Activated CD8-positive, alpha-beta T cell treated with anti-CD3 and anti-CD28 coated beads, Interleukin-2, amount 10 ng/mL, durations not matched to agents 7 days and 5 days (primary cell): ENCODE results near the gene PARVA. TPM values are rescaled to one million over a fixed set of nuclear protein-coding genes. Genes with fewer than 3 reads are reported as not detected.

ENCODE experiments used
- ATAC-seq: fragments of 150-1000 bp; cut with Tn5 transposase; one replicate; pipeline ENCODE4 v1.10.0; 2021; ENCODE audit warnings: moderate library complexity
- CTCF ChIA-PET: fragments of 350-600 bp; sonication (Branson Sonifier 250); formaldehyde crosslinking; loops from one replicate; lab custom pipeline; 2021; ENCODE audit warnings: antibody characterized with exemption; lab: Charles Lee
- POLR2A ChIA-PET: fragments of 350-600 bp; sonication (Branson Sonifier 250); formaldehyde crosslinking; loops from one replicate; lab custom pipeline; 2021; ENCODE audit warnings: antibody characterized with exemption; lab: Charles Lee
- DNase-seq: peaks from one replicate; pipeline ENCODE4 v3.0.0-alpha.2; 2020
- H3K27ac Mint-ChIP-seq: one replicate; pipeline ENCODE4 v1.8.0; 2021; ENCODE audit warnings: mild to moderate bottlenecking, mixed read lengths
- H3K27me3 Mint-ChIP-seq: one replicate; pipeline ENCODE4 v1.8.0; 2021; ENCODE audit warnings: low read depth, mixed read lengths
- H3K36me3 Mint-ChIP-seq: one replicate; pipeline ENCODE4 v1.8.0; 2021; ENCODE audit warnings: low read depth, mixed read lengths
- H3K4me1 Mint-ChIP-seq: one replicate; pipeline ENCODE4 v1.8.0; 2021; ENCODE audit warnings: low read depth, mixed read lengths
- H3K4me3 Mint-ChIP-seq: one replicate; pipeline ENCODE4 v1.8.0; 2021; ENCODE audit warnings: mild to moderate bottlenecking, mixed read lengths
- H3K9me3 Mint-ChIP-seq: one replicate; pipeline ENCODE4 v1.8.0; 2022; ENCODE audit warnings: mixed read lengths; ENCODE audit not compliant: insufficient read depth
- total RNA-seq, 2 experiments: library from RNA; stranded (reverse); gene quantifications; one replicate each; pipeline ENCODE4 v1.2.3, GENCODE V29; 2021

PARVA gene
- total RNA-seq, 2 experiments from 2014 or later = not detected

DNA sequence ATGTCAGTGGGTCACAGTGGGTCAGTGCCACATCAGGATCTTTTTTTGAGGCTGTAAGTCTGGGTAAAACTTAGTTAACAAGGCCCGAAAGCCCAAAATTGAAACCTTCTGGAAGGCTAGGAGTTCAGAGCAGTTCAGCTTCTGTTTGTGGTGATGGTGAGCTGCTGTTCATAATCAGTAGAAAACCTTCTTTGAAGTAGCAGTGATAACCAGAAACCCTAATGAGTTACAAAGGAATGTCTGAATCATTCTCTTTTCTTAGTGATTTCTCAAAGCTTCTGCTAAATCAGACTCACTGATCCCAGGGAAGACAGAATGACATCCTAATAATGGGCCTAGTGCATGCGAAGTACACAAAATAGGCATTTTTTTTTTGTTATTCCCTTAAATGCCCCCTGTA is 124.7 kb downstream of the PARVA start:
- peaks cover under 1% of the 10 kb centered on the region for H3K27me3 Mint-ChIP-seq
- no peak overlapping the region for H3K27ac Mint-ChIP-seq
- no peaks in the 10 kb centered on the region for H3K4me1 Mint-ChIP-seq
- no peaks in the 10 kb centered on the region for H3K9me3 Mint-ChIP-seq
- DNase-seq = no peak
- no peaks in the 10 kb centered on the region for H3K36me3 Mint-ChIP-seq
- no peak overlapping the region for H3K4me3 Mint-ChIP-seq
- no peak for ATAC-seq
- ChIA-PET POLR2A (no interaction called here), CTCF (no interaction called here)

DNA sequence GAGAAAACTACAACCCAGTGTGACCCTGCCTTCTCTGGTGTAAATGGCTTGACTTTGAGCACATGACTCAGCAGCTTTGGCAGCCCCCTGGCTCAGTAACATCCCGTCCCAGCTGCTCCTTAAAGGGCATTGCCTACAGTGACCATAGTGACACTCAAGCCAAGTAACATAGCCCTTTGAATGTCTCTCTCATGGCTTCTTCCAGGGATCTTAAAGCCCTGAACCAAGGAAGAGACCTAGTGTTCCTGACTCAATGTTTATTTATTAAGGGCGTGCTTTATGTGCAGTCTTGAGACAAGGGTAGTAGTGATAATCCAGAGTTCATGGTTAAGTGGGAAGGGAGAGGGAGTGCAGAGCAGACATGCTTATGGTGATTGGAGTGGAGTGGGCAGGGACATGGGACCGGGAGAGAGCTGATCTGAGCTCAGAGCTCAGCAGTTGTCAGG is 125.7 kb downstream of the PARVA start:
- DNase-seq (no peak), ATAC-seq (no peak)
- H3K4me3 Mint-ChIP-seq = no peak overlapping the region
- no peaks in the 10 kb centered on the region for H3K4me1 Mint-ChIP-seq
- POLR2A ChIA-PET = no interaction called here
- H3K27me3 Mint-ChIP-seq = peaks cover 5% of the 10 kb centered on the region
- no peak overlapping the region for H3K27ac Mint-ChIP-seq
- CTCF ChIA-PET = no interaction called here
- no peaks in the 10 kb centered on the region for H3K9me3 Mint-ChIP-seq
- H3K36me3 Mint-ChIP-seq = no peaks in the 10 kb centered on the region

DNA sequence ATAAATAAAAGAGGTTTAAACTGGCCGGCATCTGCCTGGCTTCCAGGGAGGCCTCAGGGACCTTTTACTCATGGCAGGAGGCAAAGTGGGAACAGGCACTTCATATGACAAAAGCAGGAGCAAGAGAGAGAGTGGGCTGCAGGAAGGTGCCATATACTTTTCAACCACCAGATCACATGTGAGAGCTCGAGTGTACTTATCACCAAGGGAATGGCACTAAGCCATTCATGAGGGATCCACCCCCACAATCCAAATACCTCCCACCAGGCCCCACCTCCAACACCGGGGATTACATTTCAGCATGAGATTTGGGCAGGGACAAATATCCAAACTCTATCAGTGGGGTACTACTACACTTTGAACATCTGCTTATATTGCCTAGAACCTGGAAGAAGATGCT is 126.5 kb downstream of the PARVA start:
- CTCF ChIA-PET = no interaction called here
- Mint-ChIP-seq H3K9me3 (no peaks in the 10 kb centered on the region), H3K27ac (no peak overlapping the region), H3K4me1 (no peaks in the 10 kb centered on the region), H3K4me3 (no peak overlapping the region), H3K27me3 (peaks cover 5% of the 10 kb centered on the region), H3K36me3 (no peaks in the 10 kb centered on the region)
- ATAC-seq (no peak), DNase-seq (no peak)
- POLR2A ChIA-PET = no interaction called here

DNA sequence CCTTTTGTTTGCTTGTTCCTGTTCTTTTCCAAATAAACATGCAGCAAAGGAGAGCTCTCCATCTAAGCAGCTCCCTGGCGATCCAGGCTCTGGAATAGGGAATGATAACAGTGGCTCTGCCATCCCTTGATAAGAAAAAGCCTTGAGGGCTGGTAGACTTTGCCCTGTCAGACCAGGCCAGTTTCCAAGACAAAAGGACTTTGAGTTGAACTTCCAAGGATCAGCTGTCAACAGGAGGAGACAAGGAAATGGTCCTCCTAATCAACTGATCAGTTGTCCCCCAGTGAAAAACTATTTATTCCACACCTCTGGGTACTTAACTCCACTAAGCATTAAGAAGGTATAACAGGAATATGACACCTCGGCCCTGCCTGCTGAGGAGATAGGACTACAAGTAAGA is 127.8 kb downstream of the PARVA start:
- ATAC-seq = no peak
- no peaks in the 10 kb centered on the region for H3K36me3 Mint-ChIP-seq
- DNase-seq = no peak
- no peak overlapping the region for H3K4me3 Mint-ChIP-seq
- H3K27me3 Mint-ChIP-seq = peaks cover 5% of the 10 kb centered on the region
- ChIA-PET POLR2A (interaction anchor here (0.8 kb wide), 1 partner anchor 1964 kb away, joined by 3 read pairs; no protein-coding TSS in a partner anchor), CTCF (no interaction called here)
- H3K9me3 Mint-ChIP-seq = no peaks in the 10 kb centered on the region
- no peaks in the 10 kb centered on the region for H3K4me1 Mint-ChIP-seq
- H3K27ac Mint-ChIP-seq = no peak overlapping the region

DNA sequence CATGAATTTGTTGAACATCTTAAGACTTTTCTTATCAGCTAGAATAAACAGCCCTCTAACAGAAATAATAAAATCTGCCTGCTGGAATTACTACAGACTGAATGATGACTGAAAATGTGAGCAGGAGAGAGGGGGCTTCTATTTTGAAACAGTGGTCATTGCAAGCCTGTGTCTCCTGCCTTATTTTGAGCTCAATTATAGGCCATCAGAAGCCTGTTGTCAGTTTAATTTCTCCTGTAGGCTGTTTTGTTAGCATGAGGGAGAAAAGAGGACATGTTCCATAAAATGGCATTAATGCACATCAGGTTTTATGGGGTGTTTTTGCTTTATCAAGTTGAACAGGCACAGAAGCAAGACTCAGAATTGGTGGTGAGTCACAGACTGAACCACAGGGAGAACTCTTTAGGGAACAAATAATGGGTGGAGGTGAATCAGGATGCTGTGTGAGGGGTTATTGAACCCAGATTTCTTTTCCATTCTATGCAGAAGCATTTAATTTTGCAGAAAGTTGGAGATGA is 129.1 kb downstream of the PARVA start:
- DNase-seq = no peak
- POLR2A ChIA-PET = no interaction called here
- H3K36me3 Mint-ChIP-seq = no peaks in the 10 kb centered on the region
- CTCF ChIA-PET = no interaction called here
- H3K27ac Mint-ChIP-seq = no peak overlapping the region
- H3K4me1 Mint-ChIP-seq = no peaks in the 10 kb centered on the region
- no peak for ATAC-seq
- H3K4me3 Mint-ChIP-seq = no peak overlapping the region
- no peaks in the 10 kb centered on the region for H3K9me3 Mint-ChIP-seq
- H3K27me3 Mint-ChIP-seq = peaks cover 6% of the 10 kb centered on the region

DNA sequence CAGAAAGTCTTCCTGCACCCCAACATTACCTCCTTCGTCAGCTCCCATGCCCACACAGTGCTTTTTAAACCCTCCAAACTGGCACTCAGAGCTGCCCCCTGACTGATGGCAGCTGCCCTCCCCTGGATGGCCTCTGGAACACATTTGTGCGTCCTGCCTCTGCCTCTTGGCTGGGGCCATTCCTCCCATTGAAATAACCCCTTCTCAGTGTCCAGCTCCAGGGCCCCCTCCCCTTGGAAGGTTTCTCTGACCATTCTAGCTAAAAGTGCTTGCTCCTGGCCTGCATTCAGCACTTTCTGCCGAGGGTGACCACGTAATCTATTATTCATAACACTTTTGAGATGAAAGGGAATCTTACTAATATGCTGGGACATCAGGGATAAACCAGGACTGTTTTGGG is 130.0 kb downstream of the PARVA start:
- ChIA-PET POLR2A (no interaction called here), CTCF (no interaction called here)
- Mint-ChIP-seq H3K27me3 (peaks cover 8% of the 10 kb centered on the region), H3K9me3 (no peaks in the 10 kb centered on the region), H3K4me3 (no peak overlapping the region), H3K27ac (no peak overlapping the region), H3K4me1 (no peaks in the 10 kb centered on the region), H3K36me3 (no peaks in the 10 kb centered on the region)
- no peak for ATAC-seq
- peak; percentile 1 for DNase-seq

DNA sequence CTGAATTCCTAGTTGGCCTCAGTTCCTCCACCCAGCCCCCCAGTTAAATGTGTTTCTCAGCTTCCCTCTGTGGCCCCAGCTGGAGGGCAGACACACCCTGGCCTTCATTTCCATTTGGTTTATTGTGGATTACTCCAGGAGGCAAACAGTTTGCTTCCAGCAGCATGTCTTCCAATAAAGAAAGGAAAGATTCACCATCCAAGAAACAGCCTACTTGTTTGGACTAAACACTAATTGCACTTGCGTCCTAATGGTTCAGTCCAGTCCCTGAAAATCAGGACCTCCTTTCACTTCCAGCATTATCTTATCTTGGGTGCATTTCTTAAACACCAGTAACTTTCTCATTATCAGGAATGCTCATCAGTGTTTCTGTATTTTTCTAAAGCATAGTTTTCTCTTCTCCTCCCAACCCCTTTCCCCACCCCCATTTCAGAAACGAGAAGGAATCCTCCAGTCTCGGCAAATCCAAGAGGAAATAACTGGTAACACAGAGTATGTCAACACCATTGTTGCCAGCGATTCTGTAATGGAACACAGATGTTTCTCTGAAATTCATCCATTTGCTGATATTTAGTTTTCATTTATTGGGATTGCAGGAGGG is 130.9 kb downstream of the PARVA start:
- Mint-ChIP-seq H3K36me3 (no peaks in the 10 kb centered on the region), H3K9me3 (no peaks in the 10 kb centered on the region), H3K27me3 (peaks cover 8% of the 10 kb centered on the region), H3K4me1 (no peaks in the 10 kb centered on the region), H3K27ac (no peak overlapping the region), H3K4me3 (no peak overlapping the region)
- POLR2A ChIA-PET = no interaction called here
- DNase-seq = no peak
- CTCF ChIA-PET = no interaction called here
- ATAC-seq = no peak

DNA sequence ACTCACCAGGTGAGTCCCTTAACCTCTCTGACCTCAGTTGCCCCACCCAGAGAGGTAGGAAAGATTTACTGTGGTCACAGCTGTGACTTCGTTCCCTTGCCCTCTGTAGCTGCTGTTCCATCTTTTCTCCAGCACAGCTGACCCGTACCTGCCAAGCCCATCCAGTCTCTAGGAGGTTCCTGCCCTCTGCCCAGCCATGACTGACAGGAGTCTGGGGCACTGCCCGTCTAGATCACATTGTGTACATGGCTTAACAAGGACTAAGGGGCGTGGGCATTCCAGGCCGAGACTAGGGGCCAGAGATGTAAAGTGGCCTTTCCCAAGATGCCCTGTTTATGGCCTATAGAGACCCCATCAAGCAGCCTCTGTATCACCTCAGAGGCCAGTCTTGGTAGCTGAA is 132.0 kb downstream of the PARVA start:
- no peak overlapping the region for H3K27ac Mint-ChIP-seq
- peaks cover 8% of the 10 kb centered on the region for H3K27me3 Mint-ChIP-seq
- DNase-seq (peak; percentile 16), ATAC-seq (no peak)
- ChIA-PET POLR2A (no interaction called here), CTCF (no interaction called here)
- no peak overlapping the region for H3K4me3 Mint-ChIP-seq
- no peaks in the 10 kb centered on the region for H3K9me3 Mint-ChIP-seq
- H3K4me1 Mint-ChIP-seq = no peaks in the 10 kb centered on the region
- H3K36me3 Mint-ChIP-seq = no peaks in the 10 kb centered on the region

- Mint-ChIP-seq H3K27ac (no peak overlapping the region), H3K9me3 (no peaks in the 10 kb centered on the region), H3K4me1 (no peaks in the 10 kb centered on the region), H3K27me3 (peaks cover 6% of the 10 kb centered on the region), H3K4me3 (no peak overlapping the region), H3K36me3 (no peaks in the 10 kb centered on the region)
- DNase-seq (no peak), ATAC-seq (no peak)
- ChIA-PET CTCF (no interaction called here), POLR2A (no interaction called here)
Measured at GRCh38 chr11:12512132-12512531, 134.8 kb downstream of the PARVA start.

DNA sequence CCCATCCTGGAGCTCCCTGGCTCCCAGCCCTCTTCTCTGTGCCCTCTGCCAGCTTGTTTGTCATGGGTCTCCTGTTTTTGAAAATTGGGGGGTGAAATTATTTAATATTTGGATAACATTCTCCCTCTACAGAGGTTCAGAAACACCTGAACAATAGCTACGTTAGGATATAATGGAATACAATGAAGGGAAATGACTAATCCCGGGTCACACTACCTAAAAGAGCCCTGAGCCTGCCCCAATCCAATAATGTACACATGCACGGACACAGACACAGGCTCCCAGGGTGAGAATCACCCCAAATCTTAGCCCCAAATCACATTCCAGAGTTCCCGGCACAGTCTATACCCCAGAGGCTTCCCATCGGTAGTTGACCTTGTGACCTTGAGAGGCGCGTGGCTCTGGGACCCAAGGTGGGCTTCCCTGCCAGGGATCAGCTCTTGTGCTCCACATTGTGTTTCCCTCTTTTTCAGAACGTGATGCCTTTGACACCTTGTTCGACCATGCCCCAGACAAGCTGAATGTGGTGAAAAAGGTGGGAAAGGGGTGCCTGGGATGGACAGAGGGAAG is 135.5 kb downstream of the PARVA start:
- DNase-seq (no peak), ATAC-seq (no peak)
- no peak overlapping the region for H3K4me3 Mint-ChIP-seq
- H3K4me1 Mint-ChIP-seq = no peaks in the 10 kb centered on the region
- ChIA-PET CTCF (no interaction called here), POLR2A (no interaction called here)
- H3K27me3 Mint-ChIP-seq = peaks cover 2% of the 10 kb centered on the region
- H3K27ac Mint-ChIP-seq = no peak overlapping the region
- H3K36me3 Mint-ChIP-seq = no peaks in the 10 kb centered on the region
- no peaks in the 10 kb centered on the region for H3K9me3 Mint-ChIP-seq

DNA sequence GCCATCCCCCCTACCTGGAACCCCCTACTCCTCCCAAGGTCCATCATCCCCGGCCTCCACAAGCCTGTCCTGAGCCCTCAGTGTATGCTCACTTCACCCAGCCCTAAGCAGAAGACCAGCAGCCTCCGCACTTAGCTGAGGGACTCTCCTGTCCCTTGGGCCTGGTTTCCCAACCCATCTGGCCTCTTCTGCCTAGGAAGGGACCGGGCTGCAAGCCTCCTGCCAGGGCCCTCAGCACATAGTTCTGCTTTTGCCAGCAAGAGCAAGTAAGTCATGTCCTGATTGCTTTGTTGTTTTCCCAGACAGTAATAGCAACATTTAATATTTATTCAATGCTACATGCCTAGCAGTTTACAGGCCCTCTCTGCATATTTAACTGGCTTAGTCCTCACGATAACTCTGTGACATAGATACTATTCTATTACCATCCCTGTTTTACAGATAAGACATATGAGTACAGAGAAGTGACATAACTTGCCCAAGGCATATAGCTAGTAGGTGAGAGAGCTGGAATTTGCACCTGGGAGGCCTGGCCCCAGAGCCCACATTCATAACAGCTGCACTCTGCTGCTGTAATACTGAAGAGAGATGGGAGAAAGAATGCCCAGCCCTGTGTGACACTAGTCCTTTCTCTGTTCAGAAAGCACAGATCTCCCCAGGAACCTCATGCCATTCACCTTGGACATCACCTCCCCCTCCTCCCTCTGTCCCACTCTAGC is 139.2 kb downstream of the PARVA start:
- POLR2A ChIA-PET = interaction anchor here (0.6 kb wide), 1 partner anchor 691 kb away, joined by 3 read pairs; no protein-coding TSS in a partner anchor

DNA sequence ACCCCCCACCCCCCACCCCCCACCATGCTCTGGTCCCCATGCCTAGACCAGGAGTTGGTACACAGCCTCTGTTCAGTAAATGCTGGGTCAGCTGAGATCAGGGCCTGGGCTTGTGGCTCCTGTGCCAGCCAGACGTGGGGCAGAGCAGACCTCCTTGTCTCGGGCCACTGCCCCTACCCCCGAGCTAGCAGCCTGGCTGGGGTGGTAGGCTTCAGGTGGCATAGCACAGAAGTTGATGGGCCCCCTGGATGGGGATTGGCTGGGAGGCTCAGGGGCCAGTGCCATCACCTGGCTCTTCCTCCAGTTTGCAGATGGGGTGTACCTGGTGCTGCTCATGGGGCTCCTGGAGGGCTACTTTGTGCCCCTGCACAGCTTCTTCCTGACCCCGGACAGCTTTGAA is 139.9 kb downstream of the PARVA start:
- Mint-ChIP-seq H3K27ac (no peak overlapping the region), H3K27me3 (no peaks in the 10 kb centered on the region), H3K9me3 (no peaks in the 10 kb centered on the region), H3K36me3 (no peaks in the 10 kb centered on the region), H3K4me1 (no peaks in the 10 kb centered on the region), H3K4me3 (no peak overlapping the region)
- ChIA-PET POLR2A (interaction anchor here (0.6 kb wide), 1 partner anchor 690 kb away, joined by 3 read pairs; no protein-coding TSS in a partner anchor), CTCF (no interaction called here)
- ATAC-seq = no peak
- DNase-seq = no peak

More for the DNA sequence above, 139.2 kb downstream of the PARVA start:
- H3K27me3 Mint-ChIP-seq = peaks cover 1% of the 10 kb centered on the region
- H3K4me1 Mint-ChIP-seq = no peaks in the 10 kb centered on the region
- H3K36me3 Mint-ChIP-seq = no peaks in the 10 kb centered on the region
- H3K4me3 Mint-ChIP-seq = no peak overlapping the region
- no peak overlapping the region for H3K27ac Mint-ChIP-seq
- ATAC-seq (no peak), DNase-seq (no peak)
- H3K9me3 Mint-ChIP-seq = no peaks in the 10 kb centered on the region
- CTCF ChIA-PET = interaction anchor here (1.0 kb wide), 1 partner anchor 185 kb away, joined by 3 read pairs; no protein-coding TSS in a partner anchor
